Mesenteric fat pad (tissue), 1 donor: ENCODE measurements around the gene UBL5. TPM values are rescaled to one million over a fixed set of nuclear protein-coding genes. Genes with fewer than 3 reads are reported as not detected.
"Not testable (repeated sequence)": the region's sequence is repeated elsewhere in the genome, so short reads cannot be mapped to it uniquely, and the experiment has no call there.

Source experiments
- DNase-seq: peaks from one replicate; pipeline ENCODE4 v3.0.0-alpha.2; 2020; ENCODE audit warnings: low spot score
- long read RNA-seq: library from polyadenylated mRNA; unstranded; transcript quantifications from one replicate; pipeline ENCODE4 v2.0.0, GENCODE V29; 2020
- total RNA-seq: library from RNA; stranded (reverse); fragmentation: NEBNext Ultra II Directional; extraction: Animal tissue kit (Norgen Biotek cat#: 25700); gene quantifications from one replicate; pipeline ENCODE4 v1.2.1, GENCODE V29; 2021
- donor health status: DM: yes; HTN: yes; CAD: no.

The UBL5 gene
- total RNA-seq = 263 TPM
- long read RNA-seq, transcript UBL5-202 (5 exons, 432 nt) = major isoform, 11 of 32 reads
- long read RNA-seq, partial matches to known transcripts = 9 of 32 reads
- long read RNA-seq, other reads (novel, unspliced or antisense) = 3 of 32 reads

DNA sequence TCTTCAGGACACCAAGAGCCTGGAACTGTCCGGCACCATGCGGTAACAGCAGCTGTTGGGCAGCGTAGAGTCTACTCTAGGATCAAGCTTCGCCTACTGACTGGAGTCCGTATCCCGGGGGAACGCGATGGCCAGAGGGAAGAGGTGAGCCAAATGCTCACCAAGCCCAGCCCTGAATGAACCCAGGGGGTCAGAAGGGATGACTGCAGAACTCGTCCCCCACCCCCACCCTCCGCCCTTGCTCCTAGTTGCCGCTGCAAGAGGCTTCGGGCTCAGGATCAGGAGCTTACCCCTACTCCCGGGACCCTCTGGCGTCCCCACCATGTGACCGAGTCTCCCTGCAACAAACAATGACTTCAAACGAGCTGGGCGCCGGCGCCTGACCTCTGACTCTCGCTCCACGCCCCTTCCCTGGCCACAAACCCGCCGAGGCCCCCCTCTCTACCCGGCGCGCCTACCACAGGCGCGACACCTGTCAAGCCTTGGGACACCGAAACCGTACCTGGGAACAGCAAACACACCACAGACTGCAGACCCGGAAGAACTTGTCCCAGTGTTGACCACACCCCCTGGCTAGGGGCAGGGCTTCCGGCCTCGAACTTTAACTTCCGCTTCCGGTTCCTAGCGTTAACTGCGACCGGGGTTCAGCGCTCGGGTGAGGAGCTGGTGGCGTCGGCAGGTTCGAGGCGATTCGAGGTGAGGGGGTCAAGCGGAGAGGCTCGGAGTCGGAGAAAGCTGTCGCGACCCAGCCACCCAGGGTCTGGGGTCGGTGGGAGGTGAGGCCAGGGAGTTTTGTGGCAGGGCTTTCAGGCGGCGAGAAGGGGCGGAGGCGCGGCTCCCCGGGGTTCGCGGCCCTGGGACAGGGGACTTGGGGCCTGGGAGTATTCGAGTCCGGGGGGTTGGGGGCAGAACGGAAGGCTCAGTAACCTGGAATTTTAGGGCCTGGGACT is at the start of gene UBL5:
Gene UBL5, plus strand, starts transcription at position 630 of the 950 bp plus-strand sequence. CDS start 420 bp downstream, outside the sequence.
- DNase-seq = peak; percentile 94

DNA sequence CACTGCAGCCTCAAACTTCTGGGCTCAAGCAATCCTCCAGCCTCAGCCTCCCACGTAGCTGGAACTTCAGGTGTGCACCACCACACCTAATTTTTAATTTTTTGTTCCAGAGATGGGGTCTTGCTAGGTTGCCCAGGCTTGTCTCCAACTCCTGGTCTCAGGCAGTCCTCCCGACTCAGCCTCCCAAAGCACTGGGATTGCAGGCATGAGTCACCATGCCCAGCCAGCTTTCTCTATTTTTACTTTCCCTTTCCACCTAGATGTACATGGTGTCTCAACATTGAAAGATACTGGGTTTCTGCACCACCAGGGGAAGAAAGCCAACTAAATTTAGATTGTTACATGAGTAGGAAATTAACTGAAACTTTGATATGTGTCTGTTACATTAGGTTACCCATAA is 45.4 kb upstream of the UBL5 start:
- DNase-seq = no peak

- not testable (repeated sequence) for DNase-seq
These were observed 43.6 kb upstream of the UBL5 start for GRCh38 chr19:9784163-9784496.

- peak; percentile 98 for DNase-seq
These were observed 42.1 kb upstream of the UBL5 start for GRCh38 chr19:9785367-9786331.

GRCh38 chr19:9786342-9786741 is 41.4 kb upstream of the UBL5 start:
- no peak for DNase-seq

DNA sequence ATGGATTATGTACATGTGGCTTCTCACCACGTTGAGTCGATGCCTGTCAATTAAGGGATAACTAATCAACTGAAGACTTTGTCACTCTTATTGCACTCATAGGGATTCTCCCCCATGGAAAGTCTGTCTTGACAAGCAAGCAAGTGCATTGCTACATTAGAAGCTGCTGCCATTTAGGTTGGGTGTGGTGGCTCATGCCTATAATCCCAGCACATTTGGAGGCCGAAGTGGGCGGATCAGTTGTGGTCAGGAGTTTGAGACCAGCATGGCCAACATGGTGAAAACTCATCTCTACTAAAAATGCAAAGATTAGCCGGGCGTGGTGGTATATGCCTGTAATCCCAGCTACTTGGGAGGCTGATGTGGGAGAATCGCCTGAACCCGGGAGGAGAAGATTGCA is 40.9 kb upstream of the UBL5 start:
- DNase-seq = no peak

GRCh38 chr19:9788604-9789003 is 39.1 kb upstream of the UBL5 start:
- not testable (repeated sequence) for DNase-seq

DNA sequence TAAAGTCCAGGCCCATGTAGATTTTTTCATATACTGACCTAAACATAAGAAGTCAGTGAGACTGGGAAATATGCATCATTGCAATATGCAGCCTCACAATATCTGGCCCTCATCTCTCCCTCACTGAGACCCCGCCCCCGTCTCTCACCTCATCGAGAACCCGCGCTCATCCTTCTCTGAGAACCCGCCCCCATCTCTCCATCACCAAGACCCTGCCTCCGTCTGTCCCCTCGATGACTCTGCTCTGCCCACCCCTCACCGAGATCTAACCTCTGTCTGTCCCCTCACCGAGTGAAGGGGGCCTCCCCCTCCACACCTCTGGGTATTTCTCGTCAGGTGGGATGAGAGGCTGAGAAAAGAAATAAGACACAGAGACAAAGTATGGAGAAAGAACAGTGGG is 38.7 kb upstream of the UBL5 start:
- DNase-seq = no peak

- not testable (repeated sequence) for DNase-seq
These were observed 38.1 kb upstream of the UBL5 start for GRCh38 chr19:9789579-9789978.

GRCh38 chr19:9791073-9791367 is 36.7 kb upstream of the UBL5 start:
- DNase-seq = not testable (repeated sequence)

DNA sequence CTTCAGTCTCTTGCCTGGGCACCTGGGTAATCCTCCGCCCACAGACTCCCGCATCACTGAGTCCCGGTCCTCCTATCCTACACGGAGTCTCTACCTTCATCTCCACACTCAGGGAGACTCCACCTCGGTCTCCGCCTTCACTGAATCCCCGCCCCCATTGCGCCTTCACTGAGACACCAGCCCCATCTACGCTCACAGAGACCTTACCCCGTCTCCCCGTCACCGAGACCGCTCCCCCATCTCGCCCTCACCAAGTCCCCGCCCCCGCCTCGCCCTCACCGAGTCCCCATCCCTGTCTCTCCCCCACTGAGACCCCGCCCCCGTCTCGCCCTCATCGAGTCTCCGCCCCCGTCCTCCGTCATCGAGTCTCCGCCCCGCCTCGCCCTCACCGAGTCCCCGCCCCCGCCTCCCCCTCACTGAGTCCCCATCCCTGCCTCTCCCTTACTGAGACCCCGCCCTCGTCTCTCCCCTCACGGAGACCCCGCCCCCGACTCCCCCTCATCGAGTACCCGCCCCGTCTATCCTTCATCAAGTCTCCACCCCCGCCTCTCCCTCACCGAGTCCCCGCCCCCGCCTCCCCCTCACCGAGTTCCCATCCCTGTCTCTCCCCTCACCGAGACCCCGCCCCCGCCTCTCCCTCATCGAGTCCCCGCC is 36.0 kb upstream of the UBL5 start:
- DNase-seq = peak; percentile 97

- DNase-seq = peak; percentile 96
These were observed 35.3 kb upstream of the UBL5 start for GRCh38 chr19:9792206-9793070.

- peak; percentile 91 for DNase-seq
These were observed 34.6 kb upstream of the UBL5 start for GRCh38 chr19:9793071-9793591.

- DNase-seq = no peak
These were observed 31.5 kb upstream of the UBL5 start for GRCh38 chr19:9796113-9796773.

DNA sequence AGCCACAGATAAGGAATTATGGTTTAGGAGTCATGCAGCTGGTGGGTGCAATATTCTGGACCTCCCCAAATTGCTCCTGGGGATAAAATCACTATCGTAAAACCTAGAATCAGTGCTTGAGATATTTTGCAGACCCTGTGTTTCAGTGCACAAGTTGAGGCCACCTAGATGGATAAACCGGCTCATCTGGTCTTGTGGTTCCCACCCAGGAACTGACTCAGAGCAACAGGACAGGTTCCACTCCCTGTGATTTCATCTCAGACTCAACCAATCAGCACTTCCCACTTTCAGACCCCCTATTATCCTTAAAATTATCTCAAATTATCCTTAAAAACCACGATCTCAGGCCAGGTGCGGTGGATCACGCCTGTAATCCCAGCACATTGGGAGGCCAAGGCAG is 29.8 kb upstream of the UBL5 start:
- DNase-seq = no peak

GRCh38 chr19:9799162-9799561 is 28.6 kb upstream of the UBL5 start:
- DNase-seq = no peak

GRCh38 chr19:9801976-9802375 is 25.7 kb upstream of the UBL5 start:
- no peak for DNase-seq

- DNase-seq = no peak
These were observed 20.9 kb upstream of the UBL5 start for GRCh38 chr19:9806803-9807202.
